Measurements from ENCODE around the gene LRMDA.

LRMDA gene

GRCh38 chr10:75476985-75477384, 45.6 kb downstream of the LRMDA start:
- DNase-seq: no peak

DNA sequence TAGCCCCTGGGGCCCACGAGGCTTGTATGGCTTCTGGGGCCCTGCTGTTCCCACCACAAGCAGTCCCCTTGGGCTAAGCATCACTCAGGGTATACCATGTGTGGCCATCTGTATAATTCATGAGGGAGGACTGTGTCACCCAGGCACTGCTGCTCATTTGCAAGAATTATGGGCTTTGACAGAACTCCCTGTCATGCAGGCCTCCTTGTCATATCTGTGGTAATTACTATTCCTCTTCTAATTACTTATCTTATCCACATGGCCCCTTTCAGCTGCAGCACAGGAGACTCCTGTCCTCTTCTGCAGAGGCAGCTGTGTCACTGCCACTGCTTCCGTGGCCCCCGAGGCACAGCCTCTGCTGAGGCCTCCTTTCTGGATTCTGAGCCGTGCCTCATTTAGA, 46.3 kb downstream of the LRMDA start:
- no peak for DNase-seq

- DNase-seq: no peak
Measured at GRCh38 chr10:75480374-75480773, 49.0 kb downstream of the LRMDA start.

GRCh38 chr10:75483188-75483587, 51.8 kb downstream of the LRMDA start:
- DNase-seq: no peak

GRCh38 chr10:75484717-75485116, 53.3 kb downstream of the LRMDA start:
- no peak for DNase-seq

DNA sequence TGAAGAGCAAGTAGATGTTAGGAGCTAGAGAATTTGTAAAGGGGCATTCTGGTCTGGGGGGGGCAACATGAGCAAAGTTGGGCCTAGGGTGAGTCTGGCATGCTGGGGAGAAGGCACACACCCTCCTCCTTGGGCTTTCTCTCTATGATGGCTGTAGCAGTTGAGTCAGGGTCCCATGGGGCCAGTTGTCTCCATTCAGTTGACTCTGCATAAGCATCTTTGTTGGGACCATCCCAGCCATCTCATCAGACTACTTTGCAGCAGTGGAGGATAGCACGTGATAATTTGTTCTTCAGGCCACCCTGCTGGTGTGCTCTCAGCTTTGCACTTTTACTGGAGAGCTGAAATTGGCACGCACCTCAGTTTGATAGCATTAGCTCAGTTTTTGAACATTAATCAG, 55.2 kb downstream of the LRMDA start:
- no peak for DNase-seq

DNA sequence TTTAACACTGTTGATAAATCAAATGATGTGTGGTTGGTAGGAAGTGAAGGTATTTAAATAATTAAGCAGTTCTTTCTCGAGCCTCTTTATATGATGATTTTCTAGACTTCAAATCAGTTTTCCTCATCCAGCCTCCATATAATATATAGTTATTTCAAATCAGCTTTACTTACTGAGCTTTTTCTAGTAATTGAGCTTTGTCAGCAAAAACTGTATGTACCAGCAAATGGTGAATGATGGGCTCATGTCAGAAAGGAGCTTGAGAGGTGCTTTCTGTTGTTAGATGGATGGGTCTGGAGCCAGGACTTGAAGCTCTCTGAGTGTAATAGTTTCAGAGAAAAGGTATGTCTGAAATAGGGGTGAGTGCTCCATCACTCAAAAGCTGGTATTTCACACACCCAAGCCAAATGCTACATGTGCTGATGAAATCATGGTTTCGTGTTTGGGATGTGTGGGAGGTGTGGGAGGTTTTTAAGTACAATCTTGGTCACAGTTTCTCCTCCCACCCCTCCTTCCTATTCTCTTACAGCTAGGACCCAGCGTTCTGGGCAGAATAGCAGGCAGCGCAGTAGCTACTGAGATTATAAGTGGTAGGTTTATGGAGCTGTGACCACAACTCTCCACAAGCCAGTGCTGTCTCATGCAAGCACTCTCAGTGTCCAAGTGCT, 55.8 kb downstream of the LRMDA start:
- DNase-seq: no peak

DNA sequence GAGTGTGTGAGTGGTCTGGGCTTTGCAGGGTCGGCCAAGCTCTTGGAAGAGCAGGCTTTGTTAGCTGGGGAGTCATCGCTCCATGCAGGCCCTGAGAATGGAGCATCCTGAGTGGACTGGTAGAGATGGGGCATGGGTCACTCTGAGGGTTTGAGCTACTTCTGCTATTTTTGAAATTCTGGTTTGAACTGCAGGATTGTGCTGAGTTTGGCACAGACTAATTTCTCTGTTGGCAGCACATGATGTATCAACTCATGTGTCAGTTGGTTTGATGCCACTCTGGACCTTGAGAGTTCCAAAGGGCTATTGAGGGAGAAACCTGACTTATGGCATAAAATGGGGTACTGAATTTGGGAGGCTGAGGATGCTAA, 56.3 kb downstream of the LRMDA start:
- no peak for DNase-seq

- DNase-seq: no peak
Measured at GRCh38 chr10:75492173-75492925, 60.9 kb downstream of the LRMDA start.

GRCh38 chr10:75493464-75493863, 62.0 kb downstream of the LRMDA start:
- no peak for DNase-seq

- no peak for DNase-seq
Measured at GRCh38 chr10:75495434-75496190, 64.2 kb downstream of the LRMDA start.

DNA sequence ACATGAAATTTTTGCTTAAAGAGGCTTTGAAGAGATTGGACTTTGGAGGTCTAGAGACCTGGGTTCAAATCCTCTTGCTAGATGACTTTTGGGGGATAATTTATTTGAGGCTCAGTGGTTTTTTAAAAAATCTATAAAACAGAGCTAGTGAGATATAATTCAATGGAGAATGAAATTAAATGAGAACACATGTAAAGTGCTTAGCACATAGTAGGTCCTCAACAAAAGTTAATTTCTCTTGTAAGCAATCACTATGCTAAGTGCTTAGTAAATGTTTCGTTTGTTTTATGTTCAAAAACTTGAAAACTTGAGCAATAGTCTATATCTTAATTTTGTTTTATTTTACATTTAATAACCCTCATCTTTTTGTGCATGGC, 64.8 kb downstream of the LRMDA start:
- DNase-seq: no peak

DNA sequence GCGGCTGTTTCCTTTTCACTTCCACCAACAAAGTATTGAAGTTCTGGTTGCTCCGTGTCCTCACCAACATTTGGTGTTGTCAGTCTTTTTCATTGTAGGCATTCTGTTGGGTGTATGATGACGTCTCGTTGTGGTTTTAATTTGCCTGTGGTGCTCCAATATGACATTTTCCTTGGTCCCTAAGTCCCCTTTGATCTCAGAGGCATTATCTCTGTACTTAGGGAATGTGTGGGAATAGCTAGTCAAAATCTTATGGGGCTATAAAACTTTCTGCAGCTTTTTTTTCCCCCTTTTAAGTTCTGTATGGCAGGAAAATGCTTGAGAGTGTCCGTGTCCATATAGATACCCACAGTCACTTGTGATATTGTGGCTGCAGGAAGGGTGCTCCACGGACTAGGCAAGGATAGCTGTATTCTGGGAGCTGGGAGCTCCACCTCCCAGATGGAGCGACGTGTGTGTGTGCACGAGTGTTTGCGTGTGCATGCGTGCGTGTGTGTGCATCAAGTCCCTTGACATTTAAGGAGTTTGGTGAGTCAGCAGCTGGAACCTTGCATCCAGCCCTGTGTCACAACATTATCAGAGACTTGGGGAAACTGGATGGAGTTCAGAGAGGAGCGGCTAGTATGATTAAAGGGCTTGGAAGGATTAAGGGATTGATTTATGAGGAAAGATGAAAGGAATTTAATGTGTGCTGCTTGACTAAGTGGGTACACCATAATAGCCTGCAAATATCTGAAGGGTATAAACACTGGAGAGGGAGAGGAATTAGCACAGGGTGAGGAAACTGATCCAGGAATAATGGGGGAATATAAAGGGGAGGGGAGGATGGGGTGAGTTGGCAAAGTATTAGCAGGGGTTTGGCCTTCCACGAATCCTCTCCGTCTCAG, 66.8 kb downstream of the LRMDA start:
- no peak for DNase-seq

DNA sequence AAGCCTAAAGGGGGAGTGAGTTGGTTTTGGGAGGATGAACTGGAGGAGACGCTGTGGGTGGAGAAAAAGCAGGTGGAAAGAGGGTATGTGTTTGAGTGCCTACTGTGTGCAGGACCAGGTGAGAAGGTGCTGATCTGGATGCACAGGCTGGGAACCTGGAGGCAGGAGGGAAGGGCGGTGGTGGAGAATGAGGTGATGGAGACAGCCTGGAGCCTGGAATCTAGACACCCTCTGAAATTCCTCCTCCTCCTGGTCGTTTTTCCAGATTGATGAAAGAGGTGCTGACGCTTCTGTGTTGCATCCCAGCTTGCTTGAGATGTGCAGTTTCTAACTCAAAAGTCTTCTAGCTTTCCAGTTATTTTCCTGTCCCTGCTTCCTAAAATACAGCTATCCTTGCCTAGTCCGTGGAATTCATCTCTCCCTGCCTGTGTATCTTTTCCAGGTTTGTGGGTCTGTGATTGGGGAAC, 67.5 kb downstream of the LRMDA start:
- DNase-seq: no peak

GRCh38 chr10:75499556-75500160, 68.2 kb downstream of the LRMDA start:
- DNase-seq: no peak

GRCh38 chr10:75502389-75502788, 71.0 kb downstream of the LRMDA start:
- no peak for DNase-seq

GRCh38 chr10:75502838-75503237, 71.4 kb downstream of the LRMDA start:
- DNase-seq: no peak

DNA sequence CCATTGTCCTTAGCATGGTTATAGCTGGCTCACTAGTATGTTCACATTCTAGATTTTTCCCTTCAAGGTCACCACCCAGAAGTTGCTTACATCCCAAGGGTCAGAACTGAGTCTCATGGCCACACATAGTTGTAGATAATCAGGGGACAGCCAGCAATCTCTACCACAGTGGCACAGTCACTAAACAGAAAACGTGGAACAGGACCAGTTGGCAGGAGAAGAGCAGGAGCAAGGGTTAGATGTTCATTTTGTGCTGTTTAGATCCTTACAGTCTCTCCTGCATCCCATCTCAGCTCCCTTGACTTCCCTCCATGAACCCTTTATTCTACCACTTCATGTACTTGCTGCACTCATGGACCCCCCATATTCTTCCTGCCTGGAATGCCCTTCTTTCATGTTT, 73.9 kb downstream of the LRMDA start:
- DNase-seq: no peak

GRCh38 chr10:75505840-75506506, 74.5 kb downstream of the LRMDA start:
- DNase-seq: no peak

DNA sequence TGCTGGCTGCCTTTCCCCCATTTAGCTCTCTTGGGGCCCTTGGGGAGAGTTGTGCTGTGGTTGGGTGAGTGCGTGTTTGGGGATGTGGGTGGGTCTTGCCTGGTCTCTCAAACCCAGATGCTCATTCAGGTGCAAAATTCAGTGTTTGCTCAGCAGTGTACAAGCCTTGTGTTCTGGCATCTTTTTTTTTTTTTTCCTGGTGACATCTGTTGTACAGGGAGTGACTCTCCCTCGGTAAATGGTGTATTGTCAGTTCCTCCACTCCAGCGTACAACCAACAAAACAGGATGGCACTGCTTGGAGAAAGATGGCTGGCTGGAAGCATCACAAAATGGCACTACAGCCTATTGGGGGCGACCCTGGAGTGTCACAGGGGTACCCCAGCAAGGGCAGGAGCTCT, 75.5 kb downstream of the LRMDA start:
- DNase-seq: no peak

DNA sequence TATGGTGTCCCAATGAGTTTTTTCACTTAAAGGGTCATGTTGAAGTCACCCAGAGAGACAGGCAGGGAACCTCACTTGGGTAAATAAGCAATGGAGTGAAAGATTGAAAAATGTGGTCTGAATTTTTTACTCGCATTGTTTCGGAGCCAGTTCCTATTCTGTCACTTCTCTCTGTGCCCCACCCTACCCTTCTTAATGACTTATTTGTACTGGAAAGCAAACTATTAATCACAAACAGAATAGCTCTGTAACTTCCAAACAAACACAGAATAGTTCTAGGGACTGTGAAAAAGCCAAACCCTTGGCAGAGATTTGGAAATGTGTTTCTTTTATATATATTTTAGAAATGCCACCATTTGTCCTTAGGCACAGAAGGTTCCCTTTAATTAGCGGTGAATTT, 76.0 kb downstream of the LRMDA start:
- DNase-seq: no peak
